Measurements from ENCODE around the gene DHX16. TPM values are rescaled to one million over a fixed set of nuclear protein-coding genes. Genes with fewer than 3 reads are reported as not detected.

DHX16 gene
- polyA plus RNA-seq, 1 donor (not counting 4 experiments of a cell fraction or from before 2014, with no cell fraction given): 34.2 TPM

DNA sequence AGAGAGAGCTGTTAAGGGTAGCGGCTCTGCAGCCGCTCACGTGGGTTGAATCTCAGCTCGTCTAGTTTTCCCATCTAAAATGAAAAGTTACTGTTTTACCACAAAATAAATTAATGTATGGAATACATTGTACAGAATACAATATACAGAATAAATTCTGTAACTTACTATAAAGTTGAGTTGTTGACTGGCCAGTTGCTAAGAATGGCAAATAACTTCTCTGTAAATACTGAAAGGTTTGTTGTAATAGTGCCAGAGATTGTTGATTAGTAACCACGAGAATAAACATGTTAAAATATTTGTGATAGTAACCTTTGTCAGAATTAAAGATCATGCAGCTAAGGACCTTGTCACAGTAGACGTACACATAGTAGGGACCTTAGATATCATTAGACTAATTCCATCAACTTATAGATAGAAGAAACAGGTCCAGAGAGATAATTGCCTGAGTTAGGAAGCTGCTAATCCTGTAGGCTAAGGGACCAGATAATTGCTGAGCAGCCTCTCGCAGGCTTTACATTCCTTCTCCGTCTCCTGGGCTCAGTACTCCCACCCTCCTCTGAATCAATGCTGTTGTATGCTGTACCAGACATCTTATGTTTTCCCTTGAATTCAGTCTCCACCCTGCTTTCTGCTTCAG lies 18.5 kb upstream of the DHX16 start:
- FAIRE-seq: no peak
- Histone ChIP-seq H2AFZ (ENCODE audit: control insufficient read depth, low read length) (peak overlapping the region; percentile 45), H4K20me1 (ENCODE audit: control insufficient read depth, extremely low read depth, insufficient read depth, low read length) (no peaks in the 10 kb centered on the region), H3K9ac (ENCODE audit: control insufficient read depth, extremely low read depth, insufficient read depth, low read length) (peak overlapping the region; percentile 29), H3K4me3 (ENCODE audit: control insufficient read depth in 2 of 3, extremely low read depth in 1 of 3, insufficient read depth in 2 of 3, low read depth in 1 of 3, low read length in 3 of 3) (peak overlapping the region in 2 of 3 experiments; percentile 2 to 9), H3K79me2 (ENCODE audit: control insufficient read depth, insufficient read depth, low read length) (peaks cover 28% of the 10 kb centered on the region), H3K4me2 (ENCODE audit: control insufficient read depth, extremely low read depth, insufficient read depth, low read depth, low read length) (peak overlapping the region; percentile 75), H3K4me1 (ENCODE audit: control insufficient read depth, extremely low read depth, insufficient read depth, low read length) (peaks cover 40% of the 10 kb centered on the region), H3K27me3 (ENCODE audit: control insufficient read depth, extremely low read depth, insufficient read depth, low read length) (no peaks in the 10 kb centered on the region), H3K9me3 (ENCODE audit: control insufficient read depth, low read depth, low read length) (no peaks in the 10 kb centered on the region), H3K9me1 (ENCODE audit: control insufficient read depth, extremely low read depth, insufficient read depth, low read length) (no peaks in the 10 kb centered on the region), H3K36me3 (ENCODE audit: control insufficient read depth in 2 of 2, extremely low read depth in 1 of 2, insufficient read depth in 2 of 2, low read length in 2 of 2) (peaks cover 0 to 5% of the 10 kb centered on the region in 2 experiments), H3K27ac (ENCODE audit: control insufficient read depth, insufficient read depth, low read length) (peak overlapping the region; percentile 72)
- no peak for DNase-seq (ENCODE audit: low read depth, low spot score)
- TF ChIP-seq, protein P1, sequence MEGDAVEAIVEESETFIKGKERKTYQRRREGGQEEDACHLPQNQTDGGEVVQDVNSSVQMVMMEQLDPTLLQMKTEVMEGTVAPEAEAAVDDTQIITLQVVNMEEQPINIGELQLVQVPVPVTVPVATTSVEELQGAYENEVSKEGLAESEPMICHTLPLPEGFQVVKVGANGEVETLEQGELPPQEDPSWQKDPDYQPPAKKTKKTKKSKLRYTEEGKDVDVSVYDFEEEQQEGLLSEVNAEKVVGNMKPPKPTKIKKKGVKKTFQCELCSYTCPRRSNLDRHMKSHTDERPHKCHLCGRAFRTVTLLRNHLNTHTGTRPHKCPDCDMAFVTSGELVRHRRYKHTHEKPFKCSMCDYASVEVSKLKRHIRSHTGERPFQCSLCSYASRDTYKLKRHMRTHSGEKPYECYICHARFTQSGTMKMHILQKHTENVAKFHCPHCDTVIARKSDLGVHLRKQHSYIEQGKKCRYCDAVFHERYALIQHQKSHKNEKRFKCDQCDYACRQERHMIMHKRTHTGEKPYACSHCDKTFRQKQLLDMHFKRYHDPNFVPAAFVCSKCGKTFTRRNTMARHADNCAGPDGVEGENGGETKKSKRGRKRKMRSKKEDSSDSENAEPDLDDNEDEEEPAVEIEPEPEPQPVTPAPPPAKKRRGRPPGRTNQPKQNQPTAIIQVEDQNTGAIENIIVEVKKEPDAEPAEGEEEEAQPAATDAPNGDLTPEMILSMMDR (optimal IDR thresholded peaks at IDR 0.05 in 1 of 3, IDR thresholded peaks at IDR 0.05 in 1 of 3, conservative IDR thresholded peaks at IDR 0.05 in 1 of 3; ENCODE audit: extremely low read depth in 1 of 3, insufficient read depth in 2 of 3, low read length in 3 of 3): no peak
- no peak for TF ChIP-seq EZH2 (IDR thresholded peaks at IDR 0.05; ENCODE audit: low read length)
- dilution Hi-C loops (cut with MboI; ENCODE audit: extremely low pct_ligation_motif_present, low sequenced_read_pairs): no loop called here

DNA sequence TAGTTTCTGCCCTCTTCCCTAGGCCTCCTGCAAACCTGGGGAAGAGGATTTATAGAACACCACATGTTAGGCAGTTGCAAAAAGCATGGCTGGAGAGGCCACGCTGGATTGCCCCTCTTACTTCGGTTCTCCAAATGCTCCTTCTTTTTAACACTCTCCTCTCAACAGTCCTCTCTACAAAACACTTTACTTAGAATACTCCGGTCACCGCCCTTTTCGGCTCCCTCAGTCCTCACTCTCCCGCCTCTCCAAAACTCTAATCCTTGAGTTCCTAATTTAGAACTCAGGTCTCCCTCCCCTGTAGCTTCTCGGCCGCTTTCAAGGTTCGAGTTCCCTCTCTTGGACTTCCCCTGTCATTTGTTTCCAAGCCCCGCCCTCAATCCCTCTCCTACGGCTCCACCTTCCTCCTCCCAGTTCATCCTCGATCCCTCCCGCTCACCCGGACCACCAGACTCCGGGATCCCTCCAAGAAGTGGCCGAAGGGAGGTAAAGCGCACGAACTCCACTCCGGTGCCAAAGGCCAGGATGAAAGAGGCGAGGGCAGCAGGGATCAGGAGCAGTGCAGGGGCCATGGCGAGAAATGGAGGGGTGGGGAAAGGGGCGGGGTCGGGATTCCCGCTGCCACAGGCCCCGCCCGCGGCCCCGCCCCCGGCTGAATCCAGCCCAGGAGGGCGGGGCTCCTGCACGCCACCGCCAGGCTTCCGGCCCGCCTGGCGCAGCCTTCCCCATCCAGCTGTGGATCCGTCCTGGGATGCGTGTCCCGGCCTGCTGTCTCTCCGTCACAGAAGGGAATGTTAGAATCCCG lies 17.8 kb upstream of the DHX16 start, which contains the start of gene NRM:
Gene NRM, minus strand, starts transcription at position 582 of the 805 bp plus-strand sequence. Its CDS starts 10 bp downstream, at position 572.
- no peaks in the 10 kb centered on the region for H4K20me1 ChIP-seq (ENCODE audit: control insufficient read depth, extremely low read depth, insufficient read depth, low read length)
- peaks cover 40% of the 10 kb centered on the region for H3K4me1 ChIP-seq (ENCODE audit: control insufficient read depth, extremely low read depth, insufficient read depth, low read length)
- peak within 1 kb of the TSS; percentile 72 for H3K27ac ChIP-seq (ENCODE audit: control insufficient read depth, insufficient read depth, low read length)
- H3K36me3 ChIP-seq (ENCODE audit: control insufficient read depth in 2 of 2, extremely low read depth in 1 of 2, insufficient read depth in 2 of 2, low read length in 2 of 2): peaks cover 0 to 5% of the 10 kb centered on the region in 2 experiments
- TF ChIP-seq, protein P1 (optimal IDR thresholded peaks at IDR 0.05 in 1 of 3, IDR thresholded peaks at IDR 0.05 in 1 of 3, conservative IDR thresholded peaks at IDR 0.05 in 1 of 3; ENCODE audit: extremely low read depth in 1 of 3, insufficient read depth in 2 of 3, low read length in 3 of 3): no peak
- no peak for DNase-seq (ENCODE audit: low read depth, low spot score)
- H3K9me1 ChIP-seq (ENCODE audit: control insufficient read depth, extremely low read depth, insufficient read depth, low read length): no peaks in the 10 kb centered on the region
- FAIRE-seq: peak; percentile 48
- H2AFZ ChIP-seq (ENCODE audit: control insufficient read depth, low read length): peak within 1 kb of the TSS; percentile 100
- H3K9me3 ChIP-seq (ENCODE audit: control insufficient read depth, low read depth, low read length): no peaks in the 10 kb centered on the region
- H3K27me3 ChIP-seq (ENCODE audit: control insufficient read depth, extremely low read depth, insufficient read depth, low read length): no peaks in the 10 kb centered on the region
- H3K4me3 ChIP-seq (ENCODE audit: control insufficient read depth in 2 of 3, extremely low read depth in 1 of 3, insufficient read depth in 2 of 3, low read depth in 1 of 3, low read length in 3 of 3): peak within 1 kb of the TSS; percentile 45 to 93 (median 91)
- peaks cover 36% of the 10 kb centered on the region for H3K79me2 ChIP-seq (ENCODE audit: control insufficient read depth, insufficient read depth, low read length)
- H3K9ac ChIP-seq (ENCODE audit: control insufficient read depth, extremely low read depth, insufficient read depth, low read length): peak within 1 kb of the TSS; percentile 85
- dilution Hi-C loops (cut with MboI; ENCODE audit: extremely low pct_ligation_motif_present, low sequenced_read_pairs): no loop called here
- peak within 1 kb of the TSS; percentile 98 for H3K4me2 ChIP-seq (ENCODE audit: control insufficient read depth, extremely low read depth, insufficient read depth, low read depth, low read length)
